HG03039 (cell line): Measurements from ENCODE around the gene ZBTB25.

ENCODE experiments used
- ATAC-seq: cut with Tn5 transposase; IDR thresholded peaks from one replicate; pipeline ENCODE4 v1.9.1; 2021; ENCODE audit warnings: mild to moderate bottlenecking, moderate library complexity; ENCODE audit not compliant: unreplicated experiment

ZBTB25 gene

GRCh38 chr14:64516969-64517368 is 13.3 kb upstream of the ZBTB25 start:
- ATAC-seq = no peak

GRCh38 chr14:64515053-64515452 is 11.4 kb upstream of the ZBTB25 start:
- ATAC-seq = no peak

GRCh38 chr14:64513271-64513670 is 9.6 kb upstream of the ZBTB25 start:
- no peak for ATAC-seq

- ATAC-seq = no peak
Measured at GRCh38 chr14:64510825-64511671, 7.4 kb upstream of the ZBTB25 start.

GRCh38 chr14:64509036-64509435 is 5.4 kb upstream of the ZBTB25 start:
- ATAC-seq = no peak

GRCh38 chr14:64508215-64508776 is 4.7 kb upstream of the ZBTB25 start:
- ATAC-seq = no peak

- no peak for ATAC-seq
Measured at GRCh38 chr14:64507376-64508156, 3.9 kb upstream of the ZBTB25 start.

GRCh38 chr14:64506721-64507120 is 3.1 kb upstream of the ZBTB25 start:
- ATAC-seq = no peak

GRCh38 chr14:64504897-64505794 is 1.5 kb upstream of the ZBTB25 start:
- ATAC-seq = peak; percentile 32

GRCh38 chr14:64504310-64504896 is 765 bp upstream of the ZBTB25 start, which contains the start of gene ZBTB1:
Gene ZBTB1, plus strand, starts transcription at chr14:64504770. Its CDS starts 16,735 bp downstream, at chr14:64521505.
- ATAC-seq = peak; percentile 16

GRCh38 chr14:64502887-64503433 is 678 bp downstream of the ZBTB25 start:
- ATAC-seq = peak; percentile 2

- no peak for ATAC-seq
Measured at GRCh38 chr14:64502456-64502855, 1.2 kb downstream of the ZBTB25 start.

- ATAC-seq = no peak
Measured at GRCh38 chr14:64501411-64502171, 2.0 kb downstream of the ZBTB25 start.

GRCh38 chr14:64500088-64500487 is 3.5 kb downstream of the ZBTB25 start:
- no peak for ATAC-seq

GRCh38 chr14:64496764-64497163 is 6.9 kb downstream of the ZBTB25 start:
- no peak for ATAC-seq

- ATAC-seq = no peak
Measured at GRCh38 chr14:64495252-64495651, 8.4 kb downstream of the ZBTB25 start.

GRCh38 chr14:64493455-64493854 is 10.2 kb downstream of the ZBTB25 start:
- no peak for ATAC-seq

GRCh38 chr14:64491637-64492036 is 12.0 kb downstream of the ZBTB25 start:
- ATAC-seq = no peak

GRCh38 chr14:64488590-64489099 is 15.0 kb downstream of the ZBTB25 start:
- ATAC-seq = no peak
